Activated naive CD4-positive, alpha-beta T cell treated with Interleukin-2 at 50 U/mL for 16 hours (primary cell): ENCODE results near the gene KLHL26.

ENCODE experiments used
- DNase-seq: peaks from one replicate; pipeline ENCODE4 v3.0.0-alpha.2; 2020

The KLHL26 gene

GRCh38 chr19:18649371-18650020 lies 12.7 kb downstream of the KLHL26 start:
- DNase-seq: no peak

DNA sequence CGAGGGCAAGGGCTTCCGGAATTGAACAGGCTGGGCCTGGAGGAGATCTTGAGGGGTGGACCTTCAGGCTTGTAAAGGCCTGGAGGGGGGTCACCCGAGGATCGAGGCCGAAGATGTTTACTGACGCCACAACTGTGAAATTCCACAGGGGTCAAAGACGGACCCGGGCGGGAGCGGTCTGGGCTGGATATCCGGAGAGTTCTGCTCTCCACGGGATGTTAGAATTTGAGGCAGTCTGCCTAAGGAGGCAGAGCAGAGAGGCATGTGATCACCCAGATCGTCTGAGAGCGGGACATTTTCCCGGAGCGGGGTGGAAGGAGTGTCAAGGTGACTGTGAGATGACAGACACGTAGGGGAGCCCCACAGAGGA lies 13.2 kb downstream of the KLHL26 start:
- no peak for DNase-seq

GRCh38 chr19:18650468-18651041 lies 13.7 kb downstream of the KLHL26 start:
- no peak for DNase-seq

DNA sequence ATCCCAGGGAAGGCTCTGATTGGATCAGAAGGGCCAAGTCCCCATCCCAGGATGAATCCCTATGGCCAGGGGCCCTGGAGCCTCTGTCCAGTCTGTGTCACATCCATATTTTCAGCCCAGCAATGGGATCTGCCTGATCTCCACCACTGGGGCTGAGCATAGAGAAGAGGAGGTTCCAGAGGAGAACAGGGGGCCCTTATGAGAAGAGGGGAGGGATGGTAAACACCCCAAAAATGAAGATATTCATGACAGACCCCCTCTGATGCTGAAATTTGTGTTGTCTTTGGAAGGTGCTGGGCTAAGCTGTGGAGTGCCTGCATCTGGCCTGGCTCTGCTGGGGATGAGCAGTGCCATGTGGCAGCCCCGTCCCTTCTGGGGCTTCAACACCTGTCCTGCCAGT lies 14.5 kb downstream of the KLHL26 start:
- DNase-seq: no peak

- DNase-seq: no peak
Measured at GRCh38 chr19:18651733-18652132, 14.9 kb downstream of the KLHL26 start.

- no peak for DNase-seq
Measured at GRCh38 chr19:18653853-18654252, 17.0 kb downstream of the KLHL26 start.

DNA sequence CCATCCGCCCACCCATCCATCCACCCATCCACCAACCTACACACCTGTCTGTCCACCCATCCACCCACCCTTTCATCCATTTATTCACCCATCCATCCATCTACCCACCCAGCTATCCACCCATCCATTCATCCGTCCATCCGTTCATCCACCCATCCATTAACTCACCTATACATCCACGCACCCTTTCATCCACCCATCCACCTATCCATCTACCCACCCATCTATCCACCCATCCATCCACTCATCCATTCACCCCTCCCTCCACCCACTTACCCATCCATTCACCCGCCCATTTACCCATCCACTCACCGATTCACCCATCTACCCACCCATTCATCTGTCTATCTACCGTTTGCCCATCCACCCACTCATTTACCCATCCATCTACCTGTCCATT lies 17.6 kb downstream of the KLHL26 start:
- no peak for DNase-seq

GRCh38 chr19:18655173-18655844 lies 18.5 kb downstream of the KLHL26 start:
- DNase-seq: no peak

- DNase-seq: no peak
Measured at GRCh38 chr19:18656337-18657086, 19.7 kb downstream of the KLHL26 start.

DNA sequence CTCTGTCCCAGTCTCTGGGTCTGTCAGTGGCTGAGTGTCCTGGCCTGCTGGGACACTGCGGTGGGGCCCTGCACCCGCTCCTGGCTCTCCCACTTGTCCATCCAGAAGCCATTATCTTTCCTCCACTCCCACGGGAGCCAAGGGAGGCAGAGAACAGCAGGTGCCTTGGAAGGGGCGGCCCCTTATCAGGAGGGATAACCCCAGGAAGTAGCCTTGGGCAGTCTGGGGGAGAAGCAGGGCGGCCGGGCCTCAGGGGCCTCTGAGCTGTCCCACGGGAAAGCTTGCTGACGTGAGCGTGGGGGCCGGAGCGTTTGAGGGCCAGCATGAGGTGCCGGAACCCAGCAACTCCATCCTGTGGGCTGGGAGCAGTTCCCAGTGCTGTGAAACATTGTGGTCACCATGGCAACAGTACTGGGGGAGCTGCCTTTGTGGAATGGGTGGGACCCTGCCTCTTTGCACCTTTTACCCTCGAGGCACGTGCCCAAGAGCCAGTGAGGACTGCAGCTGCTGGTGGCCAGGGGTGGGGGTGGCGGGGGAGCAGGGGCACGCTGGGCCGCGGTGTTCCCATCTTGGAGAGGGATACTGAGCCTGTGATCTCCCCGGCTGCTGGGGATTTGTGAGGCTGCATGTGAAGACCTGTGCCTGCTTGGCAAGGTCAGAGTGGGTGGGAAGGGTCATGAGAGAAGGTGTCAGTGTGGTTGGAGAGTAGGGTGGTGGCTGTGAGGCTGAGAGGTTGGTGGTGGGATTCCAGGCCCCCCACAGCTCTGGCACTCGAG lies 20.9 kb downstream of the KLHL26 start:
- DNase-seq: no peak

- DNase-seq: no peak
Measured at GRCh38 chr19:18658366-18658855, 21.6 kb downstream of the KLHL26 start.

GRCh38 chr19:18659281-18660050 lies 22.6 kb downstream of the KLHL26 start:
- no peak for DNase-seq

- DNase-seq: no peak
Measured at GRCh38 chr19:18660051-18660910, 23.5 kb downstream of the KLHL26 start.

DNA sequence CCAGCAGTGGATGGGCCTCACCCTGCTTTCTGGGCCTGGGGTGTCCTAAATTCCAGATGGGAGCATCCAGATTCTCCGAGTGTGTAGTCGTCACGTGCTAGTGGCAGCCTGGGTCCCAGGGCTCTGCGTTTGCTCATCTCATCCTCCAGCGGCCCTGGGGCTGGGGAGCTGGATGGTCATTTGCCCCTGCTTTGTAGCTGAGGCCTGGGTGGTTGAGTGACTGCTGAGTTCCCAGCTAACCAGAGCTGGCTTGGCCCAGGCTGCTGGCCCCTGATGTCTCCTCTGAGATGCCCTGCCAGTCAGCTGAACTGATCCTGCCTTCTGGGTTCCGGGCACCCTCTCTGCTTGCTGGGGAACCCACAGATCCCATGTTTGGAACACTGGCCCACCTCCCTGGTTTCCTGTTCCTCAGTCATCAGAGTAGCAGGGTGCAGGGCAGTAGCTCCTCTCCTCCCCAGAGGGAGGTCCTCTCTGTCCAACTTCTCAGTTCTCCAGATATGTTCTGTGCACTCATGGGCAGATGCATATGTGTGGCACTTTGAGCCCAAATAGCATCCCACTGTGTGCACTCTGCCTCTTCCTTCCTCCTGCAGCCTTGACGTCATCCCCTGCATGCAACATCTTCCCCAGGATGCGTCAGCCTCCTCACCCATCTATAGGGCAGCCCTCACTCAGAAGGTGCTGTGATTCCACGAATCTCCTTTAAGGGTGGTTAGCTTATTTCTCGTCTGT lies 24.3 kb downstream of the KLHL26 start:
- DNase-seq: no peak

GRCh38 chr19:18662972-18663732 lies 26.3 kb downstream of the KLHL26 start:
- DNase-seq: no peak

DNA sequence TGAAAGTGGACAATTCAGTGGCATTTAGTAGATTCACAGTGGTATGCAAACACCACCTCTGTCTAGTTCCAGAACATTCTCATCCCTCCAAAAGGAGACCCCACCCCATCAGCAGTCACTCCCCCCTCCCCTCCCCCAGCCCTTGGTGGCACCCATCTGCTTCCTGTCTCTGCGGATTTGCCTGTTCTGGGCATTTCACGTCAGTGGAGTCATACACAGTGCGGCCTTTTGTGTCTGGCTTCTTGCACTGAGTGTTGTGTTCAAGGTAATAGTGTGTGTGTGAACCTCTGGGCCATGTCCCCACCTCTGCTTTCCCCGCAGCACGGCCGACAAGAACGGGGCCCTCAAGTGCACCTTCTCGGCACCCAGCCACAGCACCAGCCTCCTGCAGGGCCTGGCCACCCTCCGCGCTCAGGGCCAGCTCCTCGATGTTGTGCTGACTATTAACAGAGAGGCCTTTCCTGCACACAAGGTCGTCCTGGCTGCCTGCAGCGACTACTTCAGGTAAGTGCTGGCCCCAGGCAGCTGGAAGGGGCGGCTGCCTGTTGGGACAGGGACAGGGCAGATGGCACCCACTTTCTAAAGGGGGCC lies 27.2 kb downstream of the KLHL26 start:
- no peak for DNase-seq

DNA sequence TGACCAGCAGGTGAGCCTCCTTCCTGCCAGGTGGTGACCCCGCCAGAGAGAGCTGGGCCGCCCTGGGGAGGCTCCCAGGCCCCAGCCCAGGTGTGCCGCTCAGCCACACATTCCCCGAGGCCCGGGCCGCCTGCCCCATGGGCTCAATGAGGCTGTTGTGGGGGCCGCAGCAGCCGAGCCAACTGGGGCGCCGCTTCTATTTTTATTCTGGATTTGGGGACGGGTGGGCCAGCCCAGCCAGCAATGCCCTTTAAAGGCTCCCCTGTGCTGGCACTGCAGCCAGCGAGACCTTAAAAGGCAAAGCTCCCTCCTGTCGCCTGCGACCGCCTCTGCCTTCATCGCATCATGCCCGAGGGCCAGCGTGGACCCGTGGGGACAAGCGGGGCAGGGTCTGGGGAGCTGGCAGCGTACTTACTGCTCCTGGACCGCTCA lies 29.0 kb downstream of the KLHL26 start:
- no peak for DNase-seq

DNA sequence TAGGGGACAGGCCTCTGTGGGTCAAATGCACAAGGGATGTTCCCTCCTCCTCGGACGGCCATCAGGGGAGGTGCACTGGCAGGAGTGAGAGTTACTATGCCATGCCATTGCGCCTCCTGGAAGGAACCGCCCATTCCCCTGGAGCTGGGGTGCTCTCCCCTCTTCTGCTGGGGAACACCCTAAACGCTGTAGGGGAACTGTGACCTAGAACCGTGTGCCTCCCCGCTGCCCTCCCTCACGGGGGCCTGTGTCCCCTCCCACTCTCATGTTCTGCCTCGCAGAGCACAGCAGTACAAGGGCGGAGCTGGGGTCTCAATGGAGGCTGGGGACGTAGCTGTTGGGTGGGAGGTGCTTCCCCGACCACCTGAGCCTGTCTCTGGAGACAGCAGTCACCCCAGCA lies 29.5 kb downstream of the KLHL26 start:
- DNase-seq: no peak

DNA sequence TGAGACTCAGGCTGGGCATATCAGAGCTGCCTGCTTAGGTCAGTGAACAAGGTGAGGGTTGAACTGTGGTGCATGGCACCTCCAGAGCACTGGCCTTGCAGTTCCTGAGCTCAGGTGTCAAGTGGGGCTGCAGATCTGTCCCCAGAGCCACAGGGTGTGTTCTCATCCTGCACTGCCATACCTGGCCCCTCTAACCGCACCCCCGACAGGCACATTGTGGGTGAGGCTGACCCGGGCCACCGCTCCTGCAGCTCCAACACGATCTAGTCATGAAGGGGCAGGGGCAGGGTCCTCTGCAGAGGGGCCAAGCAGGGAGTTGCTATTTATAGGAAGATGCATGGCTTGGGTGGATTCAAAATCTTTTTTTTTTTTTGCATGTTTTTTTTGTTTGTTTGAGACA lies 30.0 kb downstream of the KLHL26 start:
- no peak for DNase-seq
